COLO668 (cell line): Measurements from ENCODE around the gene CTU2.

Experiments used
- DNase-seq: peaks from one replicate; lab custom pipeline; 2025; ENCODE audit not compliant: unreplicated experiment; lab: John Stamatoyannopoulos, UW

Gene CTU2

GRCh38 chr16:88759976-88760350, 53.7 kb downstream of the CTU2 start:
- DNase-seq = no peak

GRCh38 chr16:88760424-88761142, 54.3 kb downstream of the CTU2 start:
- peak; percentile 16 for DNase-seq

DNA sequence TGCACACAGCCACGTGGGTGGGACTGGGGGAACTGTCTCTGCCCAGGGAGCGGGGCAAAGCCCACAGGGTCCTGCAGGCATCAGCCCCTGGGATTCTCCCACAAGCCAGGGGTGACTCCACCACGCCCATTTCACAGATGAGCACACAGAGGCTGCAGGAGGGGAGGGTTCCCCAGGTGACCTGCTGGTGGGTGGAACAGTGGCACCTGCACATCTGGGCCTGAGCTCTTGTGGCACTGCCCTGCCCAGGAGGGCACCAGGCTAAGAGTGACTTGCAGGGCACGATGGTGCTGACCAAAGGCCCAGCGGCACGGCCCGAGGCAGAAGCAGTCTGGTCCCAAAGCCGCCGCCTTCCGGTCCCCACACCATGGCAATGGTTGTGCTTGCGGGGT, 54.8 kb downstream of the CTU2 start:
- DNase-seq = no peak

DNA sequence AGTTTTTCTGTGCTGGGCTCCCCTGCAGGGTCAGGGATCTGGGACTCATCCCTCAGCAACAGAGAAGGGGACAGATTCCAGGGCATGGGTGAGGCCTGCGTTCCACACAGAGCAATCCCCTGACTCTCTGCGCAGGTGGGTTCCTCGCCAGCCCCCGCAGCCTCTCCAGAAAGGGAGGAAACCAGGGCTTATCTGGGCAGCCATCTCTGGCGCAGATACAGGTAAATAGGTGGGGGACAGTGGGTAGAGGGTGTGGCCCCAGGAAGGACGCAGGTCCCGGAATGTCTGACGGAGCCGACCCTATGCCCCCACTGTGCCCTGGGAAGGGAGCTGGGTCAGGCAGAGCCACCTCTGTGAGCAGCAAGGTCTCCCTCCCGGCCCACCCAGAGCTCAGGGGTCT, 55.5 kb downstream of the CTU2 start:
- no peak for DNase-seq

GRCh38 chr16:88762258-88762870, 56.1 kb downstream of the CTU2 start:
- no peak for DNase-seq

DNA sequence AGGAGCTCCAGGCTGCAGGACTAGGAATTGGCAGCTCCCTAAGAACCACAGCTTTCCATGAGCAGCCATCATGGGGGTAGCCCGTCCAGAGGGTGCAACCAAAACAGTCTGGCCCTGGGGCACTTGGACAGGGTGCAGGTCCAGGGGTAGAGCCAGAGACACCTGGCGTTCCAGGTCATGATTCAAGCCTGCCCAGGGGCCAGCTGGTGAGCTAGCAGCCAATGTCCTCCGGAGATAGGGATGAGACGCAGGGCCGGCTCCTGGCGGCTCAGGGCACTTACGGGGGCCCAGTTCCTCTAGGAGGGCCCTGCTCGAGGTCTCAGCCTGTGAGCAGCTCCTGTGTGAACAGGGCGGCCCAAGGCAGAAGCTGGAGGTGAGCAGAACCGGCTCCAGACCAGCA, 56.6 kb downstream of the CTU2 start:
- DNase-seq = no peak

GRCh38 chr16:88763502-88764053, 57.3 kb downstream of the CTU2 start:
- DNase-seq = no peak

DNA sequence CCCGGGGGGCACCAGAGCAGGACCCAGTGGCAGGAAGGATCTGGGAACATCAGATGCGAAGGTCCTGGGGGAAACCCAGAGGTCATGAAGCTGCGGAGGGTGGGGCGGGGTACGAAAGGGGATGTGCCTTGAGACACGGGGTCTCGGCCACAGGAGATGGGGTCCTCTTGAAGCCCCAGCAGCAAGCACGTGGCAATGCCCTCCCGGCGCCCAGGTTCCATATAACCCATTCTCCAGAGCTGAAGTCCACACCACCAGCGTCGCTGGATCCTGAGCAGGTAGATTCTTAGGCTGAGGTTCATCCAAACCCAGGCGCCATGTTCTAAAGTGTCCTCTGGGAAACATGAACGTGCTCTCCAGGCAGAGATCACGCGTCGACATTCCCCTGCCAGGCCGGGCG, 57.8 kb downstream of the CTU2 start:
- DNase-seq = no peak

DNA sequence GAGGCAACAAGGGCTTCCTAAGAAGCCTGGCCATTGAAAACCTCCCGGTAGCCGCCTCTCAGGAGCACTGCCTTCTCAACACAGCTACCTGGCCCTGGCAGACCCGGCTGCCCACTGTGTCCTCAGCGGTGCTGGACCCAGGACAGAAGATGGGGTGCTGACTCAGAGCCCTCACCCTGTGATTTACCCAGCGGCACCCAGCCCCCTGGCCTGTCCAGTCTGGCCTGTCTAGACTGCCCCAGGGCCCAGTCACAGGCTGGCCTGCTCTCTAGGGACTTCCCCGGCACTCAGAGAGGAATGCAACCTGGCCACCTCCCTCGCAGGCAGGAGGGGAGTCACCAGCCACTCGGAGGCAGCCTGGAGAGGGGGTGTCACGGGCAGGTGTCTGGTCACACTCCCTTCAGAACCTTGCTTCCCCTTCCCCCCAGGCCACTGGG, 58.6 kb downstream of the CTU2 start:
- peak; percentile 38 for DNase-seq
